Fibroblast of villous mesenchyme (primary cell): ENCODE measurements around the gene GNB1. TPM values are rescaled to one million over a fixed set of nuclear protein-coding genes. Genes with fewer than 3 reads are reported as not detected.

Experiments
- DNase-seq: peaks from one replicate; pipeline ENCODE4 v3.0.0-alpha.2; 2010; ENCODE audit warnings: low read depth
- H3K4me3 ChIP-seq: 2 replicates; pipeline ENCODE4 v1.5.1; 2011; ENCODE audit warnings: low read depth, mild to moderate bottlenecking, low read length
- CTCF ChIP-seq: IDR thresholded peaks from 2 replicates; pipeline ENCODE4 v1.5.1; 2012; ENCODE audit warnings: low read depth, mild to moderate bottlenecking, low read length; ENCODE audit not compliant: insufficient read depth
- total RNA-seq: library from RNA; depleted of rRNA; stranded (reverse); fragments of >200 nt; gene quantifications from 2 replicates; pipeline ENCODE4 v1.2.3, GENCODE V29; 2012

The GNB1 gene
- total RNA-seq, 1 donor: 124 TPM

GRCh38 chr1:1815606-1816281, 75.1 kb downstream of the GNB1 start:
- no peak overlapping the region for H3K4me3 ChIP-seq
- DNase-seq: no peak
- no peak for TF ChIP-seq CTCF

GRCh38 chr1:1809489-1809888, 81.4 kb downstream of the GNB1 start:
- no peak overlapping the region for H3K4me3 ChIP-seq
- TF ChIP-seq CTCF: no peak
- DNase-seq: no peak

GRCh38 chr1:1808206-1808605, 82.7 kb downstream of the GNB1 start:
- TF ChIP-seq CTCF: no peak
- H3K4me3 ChIP-seq: no peak overlapping the region
- no peak for DNase-seq

- peak; percentile 17 for DNase-seq
- TF ChIP-seq CTCF: no peak
- no peak overlapping the region for H3K4me3 ChIP-seq
These were observed 84.0 kb downstream of the GNB1 start for GRCh38 chr1:1806890-1807289.

GRCh38 chr1:1804301-1804700, 86.6 kb downstream of the GNB1 start:
- no peak overlapping the region for H3K4me3 ChIP-seq
- DNase-seq: no peak
- TF ChIP-seq CTCF: no peak

GRCh38 chr1:1802871-1803270, 88.0 kb downstream of the GNB1 start:
- no peak overlapping the region for H3K4me3 ChIP-seq
- no peak for DNase-seq
- TF ChIP-seq CTCF: no peak

- DNase-seq: no peak
- no peak overlapping the region for H3K4me3 ChIP-seq
- TF ChIP-seq CTCF: no peak
These were observed 91.2 kb downstream of the GNB1 start for GRCh38 chr1:1799716-1800115.
